SK-N-MC (cell line): ENCODE data around the gene NELFB.

ENCODE experiments used
- DNase-seq: peaks from one replicate; pipeline ENCODE4 v3.0.0-alpha.2; 2011; ENCODE audit warnings: low read depth, low spot score
- H3K27ac ChIP-seq: fragments of 200-600 bp; sonication (generic); 2 replicates; pipeline ENCODE4 v1.5.1; 2016; ENCODE audit warnings: mixed run types
- H3K36me3 ChIP-seq: fragments of 200-600 bp; sonication (generic); 2 replicates; pipeline ENCODE4 v1.6.1; 2017; ENCODE audit warnings: antibody characterized with exemption, low read length, mixed read lengths; ENCODE audit not compliant: insufficient read depth
- H3K4me3 ChIP-seq: fragments of 200-600 bp; sonication (generic); 2 replicates; pipeline ENCODE4 v1.5.1; 2016
- H3K9ac ChIP-seq: fragments of 200-600 bp; sonication (generic); 2 replicates; pipeline ENCODE4 v1.8.0; 2017; ENCODE audit warnings: mixed run types, mixed read lengths; ENCODE audit not compliant: insufficient read length
- H3K9me3 ChIP-seq: fragments of 200-600 bp; sonication (generic); 2 replicates; pipeline ENCODE4 v1.6.1; 2017; ENCODE audit warnings: low read depth, mild to moderate bottlenecking, antibody characterized with exemption, low read length, moderate library complexity, mixed read lengths
- EZH2 ChIP-seq: fragments of 200-600 bp; sonication (generic); IDR thresholded peaks from one replicate; pipeline ENCODE4 v1.6.1; 2017; ENCODE audit warnings: antibody characterized with exemption
- FOXP2 ChIP-seq: optimal IDR thresholded peaks from 2 replicates; pipeline ENCODE3; 2011; ENCODE audit warnings: mild to moderate bottlenecking, moderate library complexity; ENCODE audit not compliant: insufficient read depth; ENCODE audit errors: extremely low read length, control extremely low read depth
- POLR2AphosphoS5 ChIP-seq: IDR thresholded peaks from 2 replicates; pipeline ENCODE4 v1.6.1; 2012; ENCODE audit warnings: mild to moderate bottlenecking, low read depth, low read length, borderline replicate concordance

NELFB gene

DNA sequence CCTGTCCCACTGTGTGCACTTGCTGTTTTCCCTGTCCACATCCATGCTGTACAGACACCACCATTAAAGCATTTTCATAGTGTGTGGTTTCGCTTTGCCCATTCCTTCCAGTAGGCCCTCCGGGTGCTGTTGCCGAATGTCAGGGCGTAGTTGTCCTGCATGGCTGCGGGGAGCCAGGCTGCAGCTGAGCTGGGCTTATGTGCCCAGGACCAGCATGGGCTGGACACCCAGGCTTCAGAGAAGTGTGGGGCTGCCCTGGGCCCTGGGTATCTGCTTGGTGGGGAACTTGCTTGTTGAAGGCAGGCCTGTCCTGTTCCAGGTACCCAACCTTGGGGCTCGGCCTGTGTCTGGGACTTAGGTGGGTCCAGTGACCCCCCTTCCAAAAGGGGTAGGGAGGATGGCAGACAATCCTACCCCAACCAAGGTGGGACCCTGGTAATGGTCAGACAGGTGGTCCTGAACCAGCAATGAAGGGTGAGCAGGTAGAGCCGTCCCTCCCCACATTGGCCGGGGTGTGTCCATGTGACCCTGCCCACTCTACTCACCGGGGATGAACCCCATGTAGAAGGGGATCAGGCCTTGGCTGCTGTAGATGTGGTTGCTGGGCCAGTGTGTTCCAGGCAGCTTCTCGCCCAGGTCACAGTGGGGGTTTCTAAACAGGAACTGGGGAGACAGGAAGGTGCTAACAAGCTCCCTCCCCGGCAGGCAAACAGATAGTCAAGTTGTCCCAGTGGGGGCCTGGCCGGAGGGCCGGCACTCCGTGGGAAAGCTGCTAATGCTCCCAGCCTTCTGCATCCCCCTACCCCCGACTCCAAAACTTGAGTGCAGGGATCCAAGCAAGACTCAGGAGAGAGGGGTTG lies 11.3 kb upstream of the NELFB start:
- Histone ChIP-seq H3K9ac (no peak overlapping the region), H3K4me3 (no peak overlapping the region), H3K9me3 (no peaks in the 10 kb centered on the region), H3K27ac (no peak overlapping the region), H3K36me3 (peaks cover 21% of the 10 kb centered on the region)
- DNase-seq = no peak
- TF ChIP-seq POLR2AphosphoS5 (no peak; the same call in 1 of the 2 replicates), EZH2 (no peak), FOXP2 (no peak)

DNA sequence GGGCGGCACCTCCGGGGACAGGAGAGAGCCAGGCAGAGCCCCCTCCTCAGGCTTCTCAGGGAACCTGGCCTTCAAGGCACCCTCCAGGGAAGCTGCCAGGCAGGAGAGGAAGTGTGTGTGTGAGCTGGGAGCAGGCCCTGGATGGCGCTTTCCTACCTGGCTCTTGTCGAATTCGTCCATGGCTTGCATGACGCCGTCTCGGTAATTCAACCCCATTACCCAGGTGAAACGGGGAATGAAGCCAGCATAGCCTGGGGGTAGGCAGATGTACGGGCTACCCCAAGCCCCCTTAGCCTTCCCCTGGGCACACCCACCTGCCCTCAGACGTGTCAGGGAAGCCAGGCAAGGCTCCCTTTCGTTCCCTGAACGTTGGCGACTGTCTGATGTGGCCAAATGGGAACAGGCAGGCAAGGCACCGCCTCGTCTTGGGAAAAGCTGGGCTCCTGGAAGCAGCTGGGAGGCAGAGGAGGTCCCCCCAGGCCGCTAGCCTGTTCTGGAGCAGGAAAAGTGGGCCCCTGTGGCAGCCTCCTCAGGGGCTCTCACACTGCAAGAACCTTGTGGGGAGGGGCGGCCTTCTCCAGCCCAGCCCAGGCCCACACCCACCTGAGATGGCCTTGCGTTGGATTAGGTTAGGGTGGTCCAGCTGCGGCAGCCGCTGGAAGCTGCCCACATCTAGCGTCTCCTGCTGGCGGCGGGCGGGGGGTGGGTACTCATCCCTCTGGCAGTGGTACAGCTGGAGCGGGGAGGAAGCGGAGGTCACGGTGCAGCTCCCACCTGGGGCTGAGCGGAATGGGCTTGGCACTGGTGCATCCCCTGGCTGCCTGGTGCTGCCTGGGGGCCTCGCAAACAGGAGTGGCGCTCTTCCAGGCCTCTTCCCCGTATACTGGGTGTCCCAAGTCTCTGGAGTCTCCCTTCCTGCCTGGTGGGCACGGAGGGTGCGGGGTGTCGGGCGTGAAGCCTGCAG lies 10.4 kb upstream of the NELFB start:
- TF ChIP-seq EZH2 (no peak), FOXP2 (no peak), POLR2AphosphoS5 (no peak)
- DNase-seq = no peak
- H3K9ac ChIP-seq = no peak overlapping the region
- H3K27ac ChIP-seq = no peak overlapping the region
- no peak overlapping the region for H3K4me3 ChIP-seq
- no peaks in the 10 kb centered on the region for H3K9me3 ChIP-seq
- H3K36me3 ChIP-seq = peaks cover 21% of the 10 kb centered on the region

GRCh38 chr9:137245450-137246421 lies 9.4 kb upstream of the NELFB start:
- TF ChIP-seq FOXP2 (no peak), POLR2AphosphoS5 (no peak), EZH2 (no peak)
- Histone ChIP-seq H3K9ac (no peak overlapping the region), H3K4me3 (no peak overlapping the region), H3K9me3 (no peaks in the 10 kb centered on the region), H3K27ac (no peak overlapping the region), H3K36me3 (peaks cover 21% of the 10 kb centered on the region)
- DNase-seq = no peak

DNA sequence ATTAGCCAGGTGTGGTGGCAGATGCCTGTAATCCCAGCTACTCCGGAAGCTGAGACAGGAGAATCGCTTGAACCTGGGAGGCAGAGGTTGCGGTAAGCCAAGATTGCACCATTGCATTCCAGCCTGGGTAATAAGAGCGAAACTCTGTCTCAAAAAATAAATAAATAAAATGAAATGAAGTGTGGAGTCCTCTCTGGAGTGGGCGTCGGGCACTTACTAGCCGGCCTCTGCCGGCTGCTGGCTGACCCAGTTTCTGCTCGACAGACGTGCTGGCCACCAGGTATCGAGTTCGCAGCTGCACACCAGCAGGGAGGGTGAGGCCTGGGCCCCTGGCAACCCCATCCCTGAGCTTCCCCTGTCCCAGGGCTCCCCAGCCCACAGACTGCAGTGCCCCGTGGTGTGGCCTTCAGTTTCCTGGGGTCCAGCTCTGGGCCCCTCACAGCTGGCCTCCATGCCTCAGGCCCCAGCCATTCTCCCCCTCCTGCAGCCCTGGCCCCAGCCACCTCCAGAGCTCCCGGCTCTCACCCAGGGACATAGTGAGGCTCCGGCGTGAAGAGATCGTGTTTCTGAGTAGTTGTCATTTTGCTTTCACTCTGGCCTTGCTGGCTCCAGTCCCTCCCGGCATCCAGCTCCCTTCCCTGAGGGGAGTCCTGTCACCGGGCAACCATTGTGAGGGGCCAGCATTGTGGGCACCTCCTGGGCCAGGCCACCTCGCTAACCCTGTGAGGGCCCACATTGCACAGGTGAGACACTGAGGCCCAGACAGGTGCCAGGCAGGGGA lies 7.8 kb upstream of the NELFB start:
- H3K9ac ChIP-seq = no peak overlapping the region
- peaks cover 14% of the 10 kb centered on the region for H3K36me3 ChIP-seq
- no peak for TF ChIP-seq EZH2
- TF ChIP-seq FOXP2 = no peak
- TF ChIP-seq POLR2AphosphoS5 = no peak
- H3K4me3 ChIP-seq = no peak overlapping the region
- DNase-seq = no peak
- H3K9me3 ChIP-seq = no peaks in the 10 kb centered on the region
- H3K27ac ChIP-seq = no peak overlapping the region

- Histone ChIP-seq H3K27ac (no peak overlapping the region), H3K9ac (no peak overlapping the region), H3K4me3 (no peak overlapping the region), H3K36me3 (peaks cover 9% of the 10 kb centered on the region), H3K9me3 (no peaks in the 10 kb centered on the region)
- TF ChIP-seq EZH2 = no peak
- no peak for TF ChIP-seq POLR2AphosphoS5
- no peak for TF ChIP-seq FOXP2
- no peak for DNase-seq
These were observed 7.3 kb upstream of the NELFB start for GRCh38 chr9:137247916-137248175.

GRCh38 chr9:137250329-137251193 lies 4.6 kb upstream of the NELFB start:
- no peaks in the 10 kb centered on the region for H3K36me3 ChIP-seq
- no peaks in the 10 kb centered on the region for H3K9me3 ChIP-seq
- TF ChIP-seq EZH2 (no peak), POLR2AphosphoS5 (no peak), FOXP2 (no peak)
- H3K4me3 ChIP-seq = no peak overlapping the region
- H3K27ac ChIP-seq = no peak overlapping the region
- no peak for DNase-seq
- H3K9ac ChIP-seq = no peak overlapping the region

DNA sequence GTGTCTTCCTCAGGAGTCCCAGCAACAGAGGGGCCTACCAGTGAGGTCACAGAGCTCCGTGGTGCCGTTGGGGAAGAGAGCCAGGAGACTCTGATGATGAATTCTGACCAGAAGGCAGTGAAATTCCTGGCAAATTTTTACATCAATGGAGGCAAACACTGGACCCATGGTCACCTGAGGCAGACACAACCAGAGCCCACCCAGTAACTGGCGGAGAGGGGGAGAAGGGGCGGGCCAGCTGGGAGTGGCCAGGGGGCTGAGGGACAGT lies 4.0 kb upstream of the NELFB start, which contains the start of gene STPG3:
STPG3 (plus strand) TSS at position 93 of the 268 bp plus-strand sequence; CDS start at position 94, 1 bp downstream.
- no peak within 1 kb of the TSS for H3K27ac ChIP-seq
- no peak within 1 kb of the TSS for H3K4me3 ChIP-seq
- no peaks in the 10 kb centered on the region for H3K9me3 ChIP-seq
- H3K9ac ChIP-seq = no peak within 1 kb of the TSS
- peaks cover under 1% of the 10 kb centered on the region; the same call in 1 of the 2 replicates for H3K36me3 ChIP-seq
- TF ChIP-seq FOXP2 (no peak), POLR2AphosphoS5 (no peak), EZH2 (no peak)
- no peak for DNase-seq
